GM19099 (cell line): ENCODE measurements around the gene KIF5A.

Experiments used
- POLR2A ChIP-seq: IDR thresholded peaks from 3 replicates; pipeline ENCODE4 v1.6.1; 2011; ENCODE audit warnings: low read depth; ENCODE audit not compliant: insufficient read length; ENCODE audit errors: extremely low read depth

Gene KIF5A

DNA sequence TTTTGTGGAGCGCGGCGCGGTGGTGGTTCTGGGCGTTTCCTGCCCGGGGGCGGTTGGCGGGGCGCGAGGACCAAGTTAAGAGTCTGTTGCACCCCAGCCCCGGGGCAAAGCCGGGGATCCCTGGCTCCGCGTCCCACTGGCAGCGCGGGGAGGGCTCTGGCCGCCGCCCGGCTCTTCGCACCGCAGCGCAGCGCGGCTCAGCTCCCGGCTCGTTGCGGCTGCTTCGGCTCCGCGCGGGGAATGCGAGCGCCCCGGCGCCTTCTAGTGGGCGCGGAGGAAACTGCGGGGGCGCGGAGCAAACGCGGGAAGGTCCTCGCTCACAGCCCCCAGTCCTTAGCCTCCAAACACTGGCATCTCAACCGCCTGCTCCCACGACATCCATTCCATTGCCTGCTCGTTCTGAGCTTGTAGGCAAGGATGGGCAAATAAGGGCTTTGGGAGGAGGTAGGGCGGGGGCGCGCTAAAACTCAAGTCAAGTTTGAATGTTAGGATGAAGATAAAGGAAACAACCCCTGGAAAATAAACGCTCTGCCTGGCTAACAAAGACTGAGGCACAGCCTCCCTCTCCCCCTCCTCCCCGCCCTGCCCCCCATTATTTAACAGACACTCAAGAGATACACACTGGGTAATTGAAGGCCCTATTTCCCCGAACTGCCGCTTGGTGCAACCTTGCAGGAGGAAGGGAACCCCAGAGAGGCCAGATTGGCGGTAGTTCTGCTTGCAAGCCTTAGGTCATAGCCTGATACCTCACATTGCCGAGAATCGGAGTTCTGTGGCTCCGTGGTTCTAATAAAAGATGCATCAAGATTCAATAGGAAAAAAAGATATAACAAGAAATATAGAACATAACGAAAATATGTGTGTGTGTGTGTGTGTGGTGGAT, 83.4 kb downstream of the KIF5A start, which contains the start of gene B4GALNT1:
Gene B4GALNT1, minus strand, starts transcription at position 244 of the 883 bp plus-strand sequence. CDS start 1,069 bp downstream, outside the sequence.
- no peak for TF ChIP-seq POLR2A
